GM18520 (cell line): Measurements from ENCODE around the gene GPC4.

ENCODE experiments used
- ATAC-seq: cut with Tn5 transposase; IDR thresholded peaks from one replicate; pipeline ENCODE4 v1.9.1; 2021; ENCODE audit not compliant: unreplicated experiment

The GPC4 gene

DNA sequence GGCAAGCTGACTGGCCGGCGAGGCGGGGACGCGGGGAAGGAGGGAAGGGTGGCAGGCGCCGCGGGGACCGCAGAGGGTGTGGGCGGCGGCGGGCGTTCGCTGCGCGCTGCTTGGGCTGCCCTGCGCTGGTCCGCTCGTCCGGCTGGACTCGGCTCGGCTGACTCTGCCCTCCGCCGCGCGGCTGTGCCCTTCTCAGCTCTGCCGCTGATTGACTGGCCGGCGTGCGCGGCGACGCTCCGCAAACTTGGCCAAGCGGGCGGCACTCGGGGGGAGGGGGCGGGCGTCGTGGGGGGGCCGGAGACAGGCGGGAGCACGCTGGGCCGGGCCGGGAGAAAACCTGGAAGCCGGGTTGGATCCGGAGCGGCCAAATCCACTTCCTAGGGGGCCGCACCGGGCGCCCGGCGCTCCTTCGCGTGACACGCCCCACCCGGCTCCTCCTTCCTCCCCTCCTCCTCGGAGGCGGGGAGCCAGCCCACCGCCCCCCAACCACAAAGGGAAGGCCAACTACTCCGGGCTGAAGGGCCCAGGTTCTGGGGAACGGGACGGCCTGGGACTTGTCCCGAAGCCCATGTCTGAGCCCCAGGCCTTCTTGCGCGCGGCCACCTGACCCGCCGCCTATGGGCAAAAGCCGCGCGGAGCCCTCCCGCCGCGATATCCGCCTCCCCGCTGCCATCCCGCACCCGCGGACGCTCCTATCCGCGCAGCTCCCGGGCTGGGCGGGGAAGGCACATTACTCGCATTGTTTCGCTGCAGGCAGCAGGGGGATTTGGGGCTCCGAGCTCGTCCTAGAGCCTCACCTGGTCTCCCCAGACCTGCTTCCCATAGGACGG lies at the start of gene GPC4:
Gene GPC4, minus strand, starts transcription at position 214 of the 830 bp plus-strand sequence. CDS start 524 bp downstream, outside the sequence.
- ATAC-seq: no peak

DNA sequence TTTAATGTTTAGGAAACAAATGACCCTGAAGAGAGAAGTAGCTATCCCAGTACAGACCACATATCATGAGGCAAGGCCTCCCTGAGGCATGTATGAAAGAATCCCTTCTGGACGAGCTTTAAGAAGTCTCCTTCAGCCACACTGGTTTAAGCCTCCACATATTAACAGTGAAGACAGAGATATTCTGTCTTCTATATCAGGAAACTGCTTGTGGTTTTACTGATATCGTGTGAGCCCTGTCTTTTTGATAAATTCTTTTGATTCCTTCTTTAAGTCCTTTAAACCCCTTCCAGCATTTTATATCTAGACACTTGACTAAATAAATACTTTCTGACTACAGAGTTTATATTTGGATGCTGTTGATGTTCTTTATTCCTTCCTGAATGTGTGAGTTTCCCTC lies 45.9 kb upstream of the GPC4 start:
- no peak for ATAC-seq

DNA sequence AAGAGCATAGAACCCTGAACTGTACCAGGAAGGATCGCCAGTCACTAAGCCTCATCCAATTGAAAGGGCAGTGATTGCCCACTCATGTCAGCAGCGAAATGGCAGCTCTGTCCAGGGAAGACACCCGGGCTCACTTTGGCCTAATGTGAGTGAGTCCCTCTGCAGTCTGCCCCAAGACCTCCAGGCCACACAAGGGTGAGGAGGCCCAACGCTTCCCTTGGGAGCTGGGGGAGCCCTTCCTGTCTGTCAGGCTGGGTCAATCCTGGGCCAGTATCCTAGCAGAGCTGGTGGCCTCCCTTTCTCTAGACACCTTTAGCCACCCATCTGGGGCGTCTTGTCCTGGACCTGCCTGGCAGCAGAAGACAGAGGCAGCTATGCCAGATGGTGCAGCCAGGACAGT lies 39.6 kb upstream of the GPC4 start:
- ATAC-seq: no peak

DNA sequence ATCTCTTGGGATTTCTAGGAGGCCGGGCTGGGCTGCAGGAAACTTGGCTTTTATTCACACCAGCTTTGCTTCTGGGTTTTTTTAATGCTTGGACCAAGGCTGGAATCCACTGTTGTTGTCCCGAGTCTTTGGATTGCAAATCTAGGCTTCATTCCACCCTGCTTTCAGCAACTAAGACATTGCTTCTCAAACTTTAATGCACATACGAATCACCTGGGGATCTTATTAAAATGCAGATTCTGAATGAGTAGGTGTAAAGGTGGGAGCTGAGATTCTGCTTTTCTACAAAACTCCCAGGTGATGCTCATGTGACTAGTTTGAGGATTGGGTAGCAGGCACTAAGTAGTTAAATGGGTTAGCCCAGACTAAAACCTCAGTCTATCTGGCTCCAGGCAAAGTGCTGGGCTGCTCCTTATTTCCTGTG lies 39.2 kb upstream of the GPC4 start:
- ATAC-seq: no peak

DNA sequence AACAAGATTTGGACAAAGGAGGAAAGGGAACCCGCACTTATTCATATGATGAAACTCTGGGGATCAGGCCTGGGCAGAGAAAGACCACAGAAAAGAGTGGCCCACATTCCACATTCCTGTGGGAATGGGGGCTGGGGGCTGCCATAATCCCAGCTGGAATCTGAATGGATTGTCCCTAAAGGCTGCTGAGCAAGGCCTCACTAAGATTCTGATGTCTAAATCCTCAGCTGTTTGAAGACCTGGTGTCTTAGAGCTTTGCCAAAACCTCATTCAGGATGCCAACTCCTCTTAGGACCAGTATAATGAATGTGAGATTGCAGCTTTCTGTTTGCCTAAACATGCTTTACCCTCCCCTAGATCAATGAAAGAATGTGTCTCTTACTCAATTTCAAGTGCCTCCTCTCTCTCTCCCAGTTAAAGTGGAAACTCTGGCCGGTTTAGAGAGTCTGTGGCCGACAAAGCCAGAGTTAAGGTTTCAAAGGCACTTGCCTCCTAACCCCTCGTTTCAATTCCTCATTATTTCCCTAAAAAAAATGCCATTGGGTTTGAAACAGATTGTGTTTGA lies 33.3 kb upstream of the GPC4 start:
- no peak for ATAC-seq

DNA sequence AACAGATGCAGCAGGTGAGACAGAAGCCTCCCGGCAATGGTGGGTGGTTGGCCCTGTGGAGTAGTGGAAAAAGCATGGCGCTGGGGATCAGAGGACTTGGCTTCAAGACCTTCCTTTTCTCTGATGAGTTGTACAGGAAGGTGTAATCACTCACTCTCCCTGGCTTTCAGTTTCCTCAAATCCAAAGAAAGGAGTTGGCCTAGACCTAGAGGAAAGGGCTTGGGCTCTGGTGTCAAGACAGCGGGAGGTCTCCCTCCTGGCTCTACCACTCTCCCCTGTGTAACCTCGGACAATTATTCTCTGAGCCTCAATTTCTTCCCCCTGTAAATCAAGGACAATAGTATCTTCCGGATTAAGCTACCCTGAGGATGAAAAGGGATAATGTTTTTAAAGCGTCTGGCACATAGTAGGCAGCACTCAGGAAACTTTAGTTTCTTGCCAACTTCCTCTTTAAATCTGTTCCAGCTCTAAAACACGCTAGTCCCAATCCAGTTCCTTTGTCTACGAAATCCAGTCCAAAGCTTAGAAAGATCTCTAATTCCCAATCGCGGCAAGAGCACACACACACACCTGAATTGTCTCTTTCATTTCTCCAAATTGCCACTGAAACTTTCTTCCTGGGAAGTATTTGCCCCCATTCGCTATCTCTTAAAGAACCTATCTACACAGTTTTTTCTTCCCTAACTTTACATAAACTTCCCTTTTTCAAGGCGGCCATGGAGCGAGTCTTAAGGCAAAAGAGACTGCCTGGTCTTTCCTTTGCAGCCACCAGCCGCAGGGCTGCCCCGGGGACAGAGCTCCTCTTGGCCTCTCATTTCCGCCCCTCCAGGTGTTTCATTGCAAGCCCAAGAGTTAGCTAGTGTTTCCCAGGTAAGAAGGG lies 29.9 kb upstream of the GPC4 start:
- no peak for ATAC-seq

DNA sequence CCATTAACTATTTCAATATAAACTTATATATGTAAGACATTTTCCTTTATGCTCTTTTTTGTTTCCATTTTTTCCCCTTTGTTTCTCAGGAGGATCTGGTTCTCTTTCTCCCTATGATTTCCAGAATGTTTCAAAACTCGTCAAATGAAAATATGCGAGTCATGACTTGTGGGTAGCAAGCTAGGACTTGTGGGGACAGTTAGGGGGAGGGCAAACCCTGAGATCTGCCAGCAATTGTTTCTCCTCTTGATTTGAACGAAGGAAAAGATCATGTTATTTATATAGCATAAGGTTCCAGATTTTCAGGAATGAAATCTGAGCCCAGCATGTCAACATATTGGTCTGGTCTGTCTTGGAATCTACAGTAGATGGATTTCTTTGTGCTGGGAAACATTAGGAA lies 28.9 kb upstream of the GPC4 start:
- ATAC-seq: no peak

DNA sequence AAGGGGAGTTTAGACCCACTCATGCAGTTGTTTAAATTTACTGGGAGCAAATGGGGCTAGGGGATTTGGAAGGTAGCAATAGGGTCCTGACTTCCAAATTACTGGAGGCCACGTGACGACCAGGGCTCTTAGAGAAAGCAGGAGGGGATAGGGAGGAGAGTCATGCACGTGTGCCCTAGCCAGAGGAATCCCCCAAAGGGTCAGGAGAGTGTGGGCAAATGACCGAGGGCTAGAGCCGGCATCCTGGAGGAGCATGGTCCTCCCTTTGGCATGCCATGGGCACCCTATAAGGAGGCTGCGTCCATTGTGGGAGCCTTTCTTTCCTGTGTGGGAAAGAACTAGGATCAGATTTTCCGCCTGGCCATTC lies 25.5 kb upstream of the GPC4 start:
- no peak for ATAC-seq

DNA sequence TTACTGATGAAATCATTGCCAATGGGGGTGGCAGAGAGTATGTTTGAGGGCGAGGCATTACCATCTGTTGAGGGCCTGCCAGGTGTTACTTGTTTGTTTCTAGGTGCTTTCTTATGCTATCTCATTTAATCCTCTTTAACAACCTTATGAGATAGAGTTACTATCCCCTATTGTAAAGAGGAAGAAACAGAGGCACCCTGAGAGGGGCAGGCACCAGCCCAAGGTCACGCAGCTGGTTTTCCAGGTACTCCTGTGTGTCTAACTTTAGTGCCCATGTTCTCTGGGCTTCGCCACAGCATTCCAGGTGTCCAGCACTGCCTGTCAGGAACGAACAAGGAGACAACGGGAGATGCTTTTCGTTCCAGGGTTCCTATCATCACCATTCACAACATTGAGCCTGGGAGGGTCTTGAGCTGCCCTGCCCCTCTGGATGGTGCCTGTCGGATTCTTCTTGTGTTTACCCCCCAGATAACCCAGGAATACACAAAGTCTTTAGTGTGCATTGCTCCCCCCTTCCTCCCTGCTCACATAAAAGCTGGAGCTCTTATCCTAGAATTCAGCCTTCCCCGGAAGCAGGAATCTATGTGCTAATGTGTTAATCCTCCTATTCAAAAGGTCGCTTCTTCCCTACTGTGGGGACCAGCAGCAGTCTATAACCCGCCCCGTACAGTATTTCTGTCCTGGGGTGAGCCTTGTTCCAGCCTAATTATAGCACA lies 24.9 kb upstream of the GPC4 start:
- no peak for ATAC-seq

DNA sequence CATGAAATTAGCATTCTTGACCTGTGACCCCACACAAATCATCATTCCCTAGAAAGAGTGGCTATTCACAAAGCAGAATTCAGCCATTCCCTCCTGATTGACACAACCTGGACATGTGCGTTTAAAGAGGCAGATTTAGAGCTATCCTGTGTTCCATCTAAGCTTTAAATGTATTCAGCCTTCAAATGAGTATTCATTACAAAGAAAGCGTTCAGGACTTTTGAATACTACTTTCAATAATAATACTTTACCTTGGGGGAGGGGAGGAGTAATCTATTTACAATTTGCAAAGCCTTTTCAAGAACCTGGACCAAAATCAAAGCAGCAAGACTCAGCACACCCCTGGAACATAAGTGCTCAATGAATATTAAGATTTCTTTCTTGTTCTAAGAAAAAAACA lies 22.5 kb upstream of the GPC4 start:
- no peak for ATAC-seq

DNA sequence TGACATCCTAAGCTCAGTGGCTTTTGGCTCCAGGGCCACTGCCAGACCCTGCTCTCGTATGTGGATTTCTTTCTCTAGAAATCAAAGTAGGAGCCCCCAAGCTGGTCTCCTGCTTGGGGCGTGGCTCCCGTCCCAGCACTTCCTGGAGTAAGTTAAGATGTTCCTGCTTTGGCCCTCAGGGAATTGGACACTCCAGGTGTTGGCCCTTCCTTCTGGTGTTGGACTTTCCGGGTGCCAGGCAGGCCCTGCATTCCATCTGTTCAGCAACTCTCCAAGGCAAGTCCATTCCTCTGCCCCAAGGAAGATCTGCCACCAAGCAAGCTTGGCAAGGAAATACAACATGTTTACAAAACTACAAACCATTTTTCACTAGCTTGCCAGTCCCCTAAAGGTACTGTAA lies 22.1 kb upstream of the GPC4 start:
- ATAC-seq: no peak

DNA sequence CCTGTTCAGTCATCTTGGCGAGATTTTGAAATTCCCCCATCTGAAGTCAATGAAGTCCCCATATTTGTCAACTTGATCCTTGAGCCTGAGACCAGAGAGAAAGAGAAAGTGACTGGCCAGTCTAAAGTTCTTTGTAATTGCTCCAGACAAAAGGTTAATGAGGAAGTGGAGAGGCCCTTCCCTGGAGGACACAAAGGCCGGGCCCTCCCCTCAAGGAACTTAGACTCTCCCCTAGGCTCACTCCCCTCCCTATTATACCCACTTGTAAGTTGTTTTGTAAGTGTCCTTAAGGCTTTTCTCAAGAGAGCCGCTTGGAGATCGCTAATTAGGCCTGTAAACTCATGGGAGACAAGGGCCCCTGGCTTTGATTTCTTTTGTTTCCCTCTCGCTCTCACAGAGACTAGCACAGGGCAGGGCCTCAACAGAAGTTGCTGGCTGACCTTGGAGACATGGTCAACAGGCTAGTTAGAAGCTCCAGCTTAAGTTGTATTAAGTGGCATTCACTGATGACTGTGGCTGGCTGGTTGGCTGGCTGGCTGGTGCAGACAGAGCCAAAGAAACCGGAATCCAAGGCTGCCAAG lies 20.3 kb upstream of the GPC4 start:
- ATAC-seq: no peak

DNA sequence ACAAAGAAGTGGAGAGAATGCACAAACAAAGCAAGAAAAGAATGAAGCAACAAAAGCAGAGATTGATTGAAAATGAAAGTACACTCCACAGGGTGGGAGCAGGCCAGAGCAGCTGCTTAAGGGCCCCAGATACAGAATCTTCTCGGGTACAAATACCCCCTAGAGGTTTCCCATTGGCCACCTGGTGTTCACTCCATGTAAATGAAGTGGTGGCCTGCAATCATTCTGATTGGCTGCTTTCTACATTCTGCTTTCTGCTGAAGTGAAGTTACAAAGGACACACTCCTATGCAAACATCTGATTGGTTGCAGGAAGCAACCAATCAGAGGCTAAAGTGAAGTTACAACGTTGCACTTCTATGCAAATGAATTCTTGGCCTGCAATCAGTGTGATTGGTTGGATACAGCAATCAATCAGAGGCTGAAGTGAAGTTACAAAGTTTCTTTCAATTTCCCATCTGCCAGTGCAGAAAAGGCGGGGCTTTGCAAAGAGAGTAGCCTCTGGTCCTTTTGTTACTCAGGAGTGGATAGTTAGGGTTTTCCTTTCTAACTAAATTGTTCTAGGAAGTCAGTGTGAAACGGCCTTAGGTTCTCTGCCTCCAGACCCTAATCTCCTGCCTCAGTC lies 19.0 kb upstream of the GPC4 start:
- ATAC-seq: no peak

DNA sequence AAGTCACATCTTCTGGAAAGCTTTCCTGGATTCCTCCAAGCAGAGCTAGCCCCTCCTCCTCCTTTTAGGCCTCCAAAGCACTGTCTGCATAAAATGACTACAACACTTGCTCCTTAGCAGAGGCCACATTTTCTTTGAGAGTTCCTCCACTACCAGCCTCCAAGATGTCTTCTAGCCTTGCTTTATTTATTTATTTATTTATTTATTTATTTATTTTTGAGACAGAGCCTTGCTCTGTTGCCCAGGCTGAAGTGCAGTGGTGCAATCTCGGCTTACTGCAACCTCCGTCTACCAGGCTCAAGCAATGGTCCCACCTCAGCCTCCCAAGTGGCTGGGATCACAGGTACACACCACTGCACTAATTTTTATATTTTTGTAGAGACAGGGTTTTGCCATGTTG lies 4.6 kb upstream of the GPC4 start:
- no peak for ATAC-seq

DNA sequence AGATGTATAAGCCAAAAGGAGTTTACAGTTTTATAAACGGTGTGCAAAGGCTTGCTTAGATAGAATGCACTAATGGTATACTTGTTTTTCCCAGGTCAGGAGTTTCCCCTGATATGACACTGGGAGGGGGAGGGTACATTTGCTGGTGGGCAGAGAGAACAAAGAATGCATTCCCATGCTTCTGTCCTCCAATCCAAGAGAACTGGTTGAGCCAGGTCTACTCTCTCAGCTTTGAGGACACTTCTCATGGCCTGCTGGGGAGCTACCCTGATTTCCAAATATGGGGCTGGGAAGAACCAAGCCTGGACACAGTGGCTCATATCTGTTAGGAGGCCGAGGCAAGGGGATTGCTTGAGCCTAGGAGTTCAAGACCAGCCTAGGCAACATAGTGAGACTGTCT lies 3.3 kb upstream of the GPC4 start:
- ATAC-seq: no peak

DNA sequence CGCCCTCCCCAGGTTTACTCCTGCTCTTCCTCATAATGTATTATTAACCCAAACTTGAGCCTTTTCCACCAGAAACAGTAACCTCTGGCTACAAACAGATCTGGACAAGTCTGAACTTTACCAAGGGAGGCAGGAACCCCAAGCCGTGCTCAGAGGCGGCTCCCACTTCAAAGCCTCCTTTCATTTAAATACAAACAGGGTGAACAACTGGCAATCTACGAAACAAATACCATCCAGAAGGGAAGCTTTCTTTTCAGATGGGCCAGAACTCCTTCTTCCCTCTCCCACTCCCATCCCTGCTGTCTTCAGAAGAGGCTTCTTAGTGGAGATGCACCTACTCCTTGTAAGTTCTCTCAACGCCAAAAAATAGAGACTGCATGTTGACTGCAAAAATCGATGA lies 2.1 kb upstream of the GPC4 start:
- ATAC-seq: no peak

DNA sequence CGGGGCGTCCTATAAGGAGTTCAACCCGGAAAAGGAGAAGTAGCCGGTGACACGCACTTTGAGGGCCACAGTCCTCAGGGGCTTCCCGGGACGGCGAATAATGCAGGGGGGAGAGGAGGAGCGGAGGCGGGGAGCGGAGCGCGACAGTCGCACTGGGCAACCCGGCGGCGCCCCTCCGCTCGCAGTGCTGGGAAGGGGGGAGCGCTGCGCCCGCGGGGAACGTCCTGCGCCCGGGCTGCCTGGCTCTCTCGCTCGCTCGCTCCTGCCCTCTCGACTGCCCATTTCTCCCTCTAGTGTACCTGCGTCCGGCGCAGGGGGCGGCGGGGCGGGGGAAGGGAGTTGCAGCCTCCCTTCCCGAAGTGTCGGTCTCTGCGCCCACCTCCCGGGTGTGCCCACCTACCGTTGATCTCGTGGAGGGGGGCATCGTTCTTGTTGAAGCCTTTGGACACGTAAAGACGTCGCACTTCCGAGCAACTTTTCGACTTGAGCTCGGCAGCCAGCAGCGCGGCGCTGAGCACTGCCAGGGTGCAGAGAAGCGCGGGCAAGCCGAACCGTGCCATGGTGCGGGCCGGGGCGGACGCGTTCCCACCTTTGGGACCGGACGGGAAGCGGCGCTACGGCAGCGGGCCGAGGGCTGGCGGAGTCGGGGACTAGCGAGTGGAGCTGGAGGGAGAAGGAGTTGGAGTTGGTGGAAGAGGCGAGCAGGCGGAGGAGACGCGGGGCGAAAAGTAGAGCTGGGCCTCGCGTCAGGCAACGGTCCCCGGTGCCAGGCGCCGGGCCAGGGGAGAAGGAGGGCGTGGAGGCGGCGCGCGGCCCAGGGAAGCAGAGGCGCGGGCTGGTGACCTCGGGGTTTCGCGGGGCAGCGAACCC lies 648 bp downstream of the GPC4 start:
- ATAC-seq: no peak

DNA sequence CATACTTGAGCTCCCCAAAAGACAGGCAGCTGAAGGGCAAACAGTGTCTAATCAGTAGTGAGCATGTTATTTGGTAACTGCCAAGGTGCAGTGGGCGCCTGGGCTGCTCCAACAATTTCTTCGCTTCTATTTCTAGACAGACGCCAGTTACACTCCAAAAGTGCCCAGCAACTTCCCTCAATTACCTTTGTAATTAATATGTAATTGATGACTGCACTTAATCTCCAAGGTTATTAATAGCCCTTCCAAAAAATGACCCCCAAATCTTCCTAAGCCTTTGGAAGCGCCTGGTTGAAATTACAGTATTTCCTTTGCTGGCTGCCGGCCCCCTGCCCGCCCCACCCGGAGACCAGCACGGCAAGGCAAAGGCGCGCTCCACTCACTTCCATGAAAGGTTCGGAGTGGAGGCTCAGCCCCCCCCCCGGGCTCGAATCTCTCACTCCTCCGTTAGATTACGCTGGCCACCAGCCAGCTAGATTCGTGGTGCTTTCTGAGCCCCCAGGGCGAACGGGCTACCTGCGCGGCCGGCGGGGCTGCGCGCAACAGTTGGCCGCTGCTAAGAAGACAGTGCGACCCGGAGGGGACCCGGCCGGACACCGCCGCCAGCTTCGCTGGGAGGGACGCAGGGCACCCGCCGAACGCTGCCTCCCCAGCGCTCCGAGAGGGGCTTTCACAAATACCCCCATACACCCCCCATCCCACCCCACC lies 1.9 kb downstream of the GPC4 start:
- no peak for ATAC-seq

DNA sequence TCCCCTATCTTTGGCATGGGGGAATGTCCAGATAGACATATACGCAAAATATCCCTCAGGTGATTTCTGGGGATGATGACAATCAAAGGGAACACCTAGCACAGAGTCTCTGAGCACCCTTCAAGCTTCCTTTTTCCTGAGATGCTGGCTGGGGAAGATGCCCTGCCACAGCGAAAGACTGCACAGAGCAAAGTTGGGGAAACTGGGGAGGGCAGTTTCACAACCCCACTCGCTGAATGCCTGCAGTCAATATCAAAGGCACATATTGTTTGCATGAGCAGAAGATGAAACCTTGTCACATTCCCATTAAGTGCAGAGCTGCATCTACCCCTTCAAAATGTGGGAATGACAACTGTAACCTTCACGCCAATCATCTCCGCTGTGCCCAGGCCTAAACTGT lies 2.6 kb downstream of the GPC4 start:
- no peak for ATAC-seq
